Panc1 (cell line): ENCODE data around the gene KYNU. TPM values are rescaled to one million over a fixed set of nuclear protein-coding genes. Genes with fewer than 3 reads are reported as not detected.

Experiments used
- ATAC-seq: fragments of 200-7000 bp; cut with Tn5 transposase; 2 replicates; pipeline ENCODE4 v1.9.1; 2020; ENCODE audit warnings: mild to moderate bottlenecking, moderate library complexity
- BruUV-seq: library from RNA; stranded (reverse); fragments of 400-500 nt; replicated peaks from 2 replicates; lab custom pipeline; 2021; lab: Mats Ljungman, UMichigan
- CTCF ChIA-PET: fragments of 300-600 bp; sonication (Branson Sonifier 250); formaldehyde crosslinking; loops from one replicate; lab custom pipeline; 2022; ENCODE audit warnings: antibody characterized with exemption; lab: Charles Lee
- POLR2A ChIA-PET: fragments of 300-600 bp; sonication (Branson Sonifier 250); formaldehyde crosslinking; loops from one replicate; lab custom pipeline; 2022; ENCODE audit warnings: antibody characterized with exemption; lab: Charles Lee
- DNase-seq: peaks from one replicate; pipeline ENCODE4 v3.0.0-alpha.2; 2010; ENCODE audit warnings: low read depth, low spot score
- H3K27ac ChIP-seq: 2 replicates; pipeline ENCODE4 v1.5.1; 2011; ENCODE audit warnings: mild to moderate bottlenecking, low read length, inconsistent platforms
- H3K27me3 ChIP-seq: fragments of 200-500 bp; sonication (Bioruptor generic); 2 replicates; pipeline ENCODE4 v1.6.0; 2014; ENCODE audit warnings: low read length, inconsistent platforms; ENCODE audit not compliant: control insufficient read depth, insufficient read depth
- H3K36me3 ChIP-seq: fragments of 200-500 bp; sonication (Bioruptor generic); 2 replicates; pipeline ENCODE4 v1.5.1; 2014; ENCODE audit warnings: inconsistent platforms, mild to moderate bottlenecking, low read length, moderate library complexity; ENCODE audit not compliant: control insufficient read depth, insufficient read depth
- H3K4me1 ChIP-seq: 2 replicates; pipeline ENCODE4 v1.5.1; 2011; ENCODE audit warnings: inconsistent platforms, mild to moderate bottlenecking, low read length, moderate library complexity; ENCODE audit not compliant: control insufficient read depth, insufficient read depth
- H3K4me3 ChIP-seq, 2 experiments: 2 replicates each; pipeline ENCODE4 v1.5.1; 2011 to 2012; ENCODE audit warnings: low read depth in 2 of 2, low read length in 2 of 2, mild to moderate bottlenecking in 2 of 2, inconsistent platforms in 1 of 2, moderate library complexity in 1 of 2
- H3K9me3 ChIP-seq: fragments of 200-500 bp; sonication (Bioruptor generic); 2 replicates; pipeline ENCODE4 v1.5.1; 2014; ENCODE audit warnings: low read depth, mild to moderate bottlenecking, inconsistent platforms, low read length, moderate library complexity; ENCODE audit not compliant: control insufficient read depth, insufficient read depth
- POLR2AphosphoS5 ChIP-seq: IDR thresholded peaks from 2 replicates; pipeline ENCODE4 v1.6.1; 2012; ENCODE audit warnings: mild to moderate bottlenecking, low read depth, low read length, moderate library complexity
- SIN3A ChIP-seq: IDR thresholded peaks from 2 replicates; pipeline ENCODE4 v1.6.1; 2012; ENCODE audit warnings: low read depth, mild to moderate bottlenecking, low read length, moderate library complexity, borderline replicate concordance; ENCODE audit not compliant: insufficient read depth
- TCF7L2 ChIP-seq: IDR thresholded peaks from 2 replicates; pipeline ENCODE4 v1.6.1; 2011; ENCODE audit warnings: mild to moderate bottlenecking, low read depth, low read length, inconsistent platforms
- in situ Hi-C: cut with HindIII; loops from 2 replicates; pipeline ENCODE4 v1.10.0; 2016; ENCODE audit warnings: low sequenced_read_pairs, low pct_unique_long_range_greater_than_20kb
- intact Hi-C: fragments of 100-400 bp; cut with micrococcal nuclease; formaldehyde crosslinking; loops from one replicate; pipeline ENCODE4 v1.10.0; 2022; ENCODE audit not compliant: unreplicated experiment
- total RNA-seq: library from RNA; stranded (reverse); gene quantifications from one replicate; pipeline ENCODE4 v1.2.1, GENCODE V29; 2021; ENCODE audit not compliant: unreplicated experiment
- TF ChIP-seq, protein P1 (sequence below), 2 experiments: IDR thresholded peaks; 2 replicates each; pipeline ENCODE4 v1.6.1; 2011 to 2012; ENCODE audit warnings: low read depth in 2 of 2, control low read depth in 1 of 2, low read length in 1 of 2, mild to moderate bottlenecking in 1 of 2, moderate library complexity in 1 of 2; ENCODE audit not compliant: insufficient read depth in 1 of 2
- TF ChIP-seq, protein P2 (sequence below): fragments of 450-650 bp; IDR thresholded peaks from 2 replicates; pipeline ENCODE4 v1.5.1; 2017; ENCODE audit warnings: mild to moderate bottlenecking

The KYNU gene
- total RNA-seq, 1 experiment from 2014 or later, result not detected

DNA sequence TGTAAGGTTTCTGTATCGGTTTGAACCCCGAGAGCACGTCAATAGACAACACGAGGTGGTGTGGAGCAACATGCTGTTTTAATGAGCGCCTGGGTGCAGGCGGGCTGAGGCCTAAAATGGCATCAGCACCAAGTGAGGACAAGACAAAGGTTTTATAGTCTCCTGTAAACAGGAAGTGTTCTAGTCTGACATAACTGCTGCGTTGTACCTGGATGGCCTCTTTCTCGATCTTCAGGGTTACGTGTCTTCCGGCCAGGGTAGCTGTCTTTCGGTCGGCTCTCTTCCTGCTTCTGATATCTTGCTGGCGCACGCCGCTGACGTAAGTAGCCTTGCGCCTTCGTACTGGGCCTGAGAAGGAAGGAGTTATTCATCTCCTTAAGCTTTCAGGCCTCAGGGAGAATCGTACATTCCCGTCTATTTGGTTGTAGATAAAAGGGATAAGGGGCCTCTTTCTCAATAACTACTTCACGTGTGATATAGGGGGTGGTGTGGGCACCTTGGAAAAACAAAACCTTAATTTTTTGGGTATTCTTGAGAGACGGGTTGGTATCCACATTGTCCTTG is 53.5 kb downstream of the KYNU start:
- BruUV-seq, result no TSS peak
- H3K36me3 ChIP-seq, result no peaks in the 10 kb centered on the region
- H3K4me1 ChIP-seq, result no peaks in the 10 kb centered on the region
- H3K27me3 ChIP-seq, result no peaks in the 10 kb centered on the region
- intact Hi-C loops (no loop called here), in situ Hi-C loops (no loop called here)
- TF ChIP-seq, protein P1, sequence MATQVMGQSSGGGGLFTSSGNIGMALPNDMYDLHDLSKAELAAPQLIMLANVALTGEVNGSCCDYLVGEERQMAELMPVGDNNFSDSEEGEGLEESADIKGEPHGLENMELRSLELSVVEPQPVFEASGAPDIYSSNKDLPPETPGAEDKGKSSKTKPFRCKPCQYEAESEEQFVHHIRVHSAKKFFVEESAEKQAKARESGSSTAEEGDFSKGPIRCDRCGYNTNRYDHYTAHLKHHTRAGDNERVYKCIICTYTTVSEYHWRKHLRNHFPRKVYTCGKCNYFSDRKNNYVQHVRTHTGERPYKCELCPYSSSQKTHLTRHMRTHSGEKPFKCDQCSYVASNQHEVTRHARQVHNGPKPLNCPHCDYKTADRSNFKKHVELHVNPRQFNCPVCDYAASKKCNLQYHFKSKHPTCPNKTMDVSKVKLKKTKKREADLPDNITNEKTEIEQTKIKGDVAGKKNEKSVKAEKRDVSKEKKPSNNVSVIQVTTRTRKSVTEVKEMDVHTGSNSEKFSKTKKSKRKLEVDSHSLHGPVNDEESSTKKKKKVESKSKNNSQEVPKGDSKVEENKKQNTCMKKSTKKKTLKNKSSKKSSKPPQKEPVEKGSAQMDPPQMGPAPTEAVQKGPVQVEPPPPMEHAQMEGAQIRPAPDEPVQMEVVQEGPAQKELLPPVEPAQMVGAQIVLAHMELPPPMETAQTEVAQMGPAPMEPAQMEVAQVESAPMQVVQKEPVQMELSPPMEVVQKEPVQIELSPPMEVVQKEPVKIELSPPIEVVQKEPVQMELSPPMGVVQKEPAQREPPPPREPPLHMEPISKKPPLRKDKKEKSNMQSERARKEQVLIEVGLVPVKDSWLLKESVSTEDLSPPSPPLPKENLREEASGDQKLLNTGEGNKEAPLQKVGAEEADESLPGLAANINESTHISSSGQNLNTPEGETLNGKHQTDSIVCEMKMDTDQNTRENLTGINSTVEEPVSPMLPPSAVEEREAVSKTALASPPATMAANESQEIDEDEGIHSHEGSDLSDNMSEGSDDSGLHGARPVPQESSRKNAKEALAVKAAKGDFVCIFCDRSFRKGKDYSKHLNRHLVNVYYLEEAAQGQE (IDR thresholded peaks at IDR 0.05; ENCODE audit: insufficient read depth in 1 of 2, low read depth in 2 of 2, low read length in 1 of 2), result no peak
- TF ChIP-seq TCF7L2 (no peak), SIN3A (no peak), POLR2AphosphoS5 (no peak)
- TF ChIP-seq, protein P2, sequence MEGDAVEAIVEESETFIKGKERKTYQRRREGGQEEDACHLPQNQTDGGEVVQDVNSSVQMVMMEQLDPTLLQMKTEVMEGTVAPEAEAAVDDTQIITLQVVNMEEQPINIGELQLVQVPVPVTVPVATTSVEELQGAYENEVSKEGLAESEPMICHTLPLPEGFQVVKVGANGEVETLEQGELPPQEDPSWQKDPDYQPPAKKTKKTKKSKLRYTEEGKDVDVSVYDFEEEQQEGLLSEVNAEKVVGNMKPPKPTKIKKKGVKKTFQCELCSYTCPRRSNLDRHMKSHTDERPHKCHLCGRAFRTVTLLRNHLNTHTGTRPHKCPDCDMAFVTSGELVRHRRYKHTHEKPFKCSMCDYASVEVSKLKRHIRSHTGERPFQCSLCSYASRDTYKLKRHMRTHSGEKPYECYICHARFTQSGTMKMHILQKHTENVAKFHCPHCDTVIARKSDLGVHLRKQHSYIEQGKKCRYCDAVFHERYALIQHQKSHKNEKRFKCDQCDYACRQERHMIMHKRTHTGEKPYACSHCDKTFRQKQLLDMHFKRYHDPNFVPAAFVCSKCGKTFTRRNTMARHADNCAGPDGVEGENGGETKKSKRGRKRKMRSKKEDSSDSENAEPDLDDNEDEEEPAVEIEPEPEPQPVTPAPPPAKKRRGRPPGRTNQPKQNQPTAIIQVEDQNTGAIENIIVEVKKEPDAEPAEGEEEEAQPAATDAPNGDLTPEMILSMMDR, result no peak
- no peaks in the 10 kb centered on the region for H3K9me3 ChIP-seq
- POLR2A ChIA-PET, result no interaction called here
- DNase-seq (no peak), ATAC-seq (no peak)
- no peak overlapping the region for H3K27ac ChIP-seq
- CTCF ChIA-PET, result no interaction called here
- H3K4me3 ChIP-seq, result no peak overlapping the region

DNA sequence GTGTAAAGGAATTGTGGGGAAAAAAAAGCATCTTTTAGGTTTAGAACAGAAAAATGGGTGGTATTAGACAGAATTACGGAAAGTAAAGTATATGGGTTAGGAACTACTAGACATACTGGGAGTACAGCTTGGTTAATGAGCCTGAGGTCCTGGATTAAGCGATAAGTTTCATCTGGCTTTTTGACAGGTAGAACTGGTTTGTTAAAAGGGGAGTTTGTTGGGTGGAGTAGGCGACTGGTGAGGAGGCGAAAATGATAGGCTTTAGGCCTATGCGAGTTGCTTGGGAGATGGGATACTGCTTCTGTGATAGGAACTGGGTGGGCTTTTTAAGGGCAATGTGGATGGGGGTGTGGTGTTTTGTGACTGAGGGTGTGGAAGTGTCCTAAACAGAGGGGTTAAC is 56.5 kb downstream of the KYNU start:
- Histone ChIP-seq H3K27ac (no peak overlapping the region), H3K4me3 (no peak overlapping the region), H3K9me3 (no peaks in the 10 kb centered on the region), H3K36me3 (no peaks in the 10 kb centered on the region), H3K27me3 (no peaks in the 10 kb centered on the region), H3K4me1 (0 out of 2 replicates have a peak, but pooled peaks cover 3% of the 10 kb centered on the region)
- intact Hi-C loops (no loop called here), in situ Hi-C loops (no loop called here)
- BruUV-seq, result no TSS peak
- no peak for TF ChIP-seq POLR2AphosphoS5
- TF ChIP-seq SIN3A, result no peak
- TF ChIP-seq, protein P1 (IDR thresholded peaks at IDR 0.05; ENCODE audit: insufficient read depth in 1 of 2, low read depth in 2 of 2, low read length in 1 of 2), result no peak
- no peak for TF ChIP-seq TCF7L2
- ATAC-seq, result no peak
- ChIA-PET CTCF (no interaction called here), POLR2A (no interaction called here)
- DNase-seq, result no peak
